ENCODE data around the gene P2RX2.
"Not testable (repeated sequence)": the region's sequence is repeated elsewhere in the genome, so short reads cannot be mapped to it uniquely, and the experiment has no call there.

P2RX2 gene

DNA sequence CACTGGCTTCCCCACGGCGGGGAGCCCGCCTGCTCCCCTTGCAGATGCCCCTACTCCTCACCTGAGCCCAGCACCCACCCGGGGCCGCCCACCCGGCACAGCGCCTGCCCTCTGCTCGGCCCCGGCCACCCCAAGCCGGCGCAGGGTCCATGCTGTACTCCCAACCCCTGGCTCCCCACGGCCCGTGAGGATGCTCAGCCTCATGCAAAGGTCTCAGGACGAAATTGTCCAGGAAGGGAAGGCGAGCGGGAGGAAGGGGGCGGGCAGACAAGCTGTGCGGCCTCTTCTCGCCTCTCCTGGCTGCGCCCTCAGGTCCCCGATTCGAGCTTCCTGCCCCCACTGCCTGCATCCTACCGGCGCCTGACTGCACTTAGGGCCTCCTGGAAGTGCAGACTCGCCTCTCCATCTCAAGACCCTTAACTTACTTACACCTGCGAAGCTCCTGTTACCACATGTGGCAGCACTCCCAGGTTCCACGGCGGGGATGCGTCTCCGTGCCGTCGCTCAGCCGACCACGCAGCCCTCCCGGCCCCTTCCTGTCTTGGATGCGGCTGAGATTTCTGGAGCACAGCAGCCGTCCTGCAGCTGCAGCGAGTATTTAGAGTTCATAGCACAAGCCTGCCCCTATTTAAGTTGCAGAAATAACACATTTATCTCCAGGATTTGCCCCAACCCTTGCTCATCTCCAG is 26.1 kb upstream of the P2RX2 start:
- peaks cover 16% of the 10 kb centered on the region for H3K27me3 Mint-ChIP-seq
- H3K9me3 Mint-ChIP-seq, result no peaks in the 10 kb centered on the region
- H3K27ac Mint-ChIP-seq, result no peak overlapping the region
- no peak overlapping the region for H3K4me3 Mint-ChIP-seq
- no peaks in the 10 kb centered on the region for H3K36me3 Mint-ChIP-seq (ENCODE audit: low read depth)
- H3K4me1 Mint-ChIP-seq (ENCODE audit: low read depth), result peaks cover 3% of the 10 kb centered on the region

DNA sequence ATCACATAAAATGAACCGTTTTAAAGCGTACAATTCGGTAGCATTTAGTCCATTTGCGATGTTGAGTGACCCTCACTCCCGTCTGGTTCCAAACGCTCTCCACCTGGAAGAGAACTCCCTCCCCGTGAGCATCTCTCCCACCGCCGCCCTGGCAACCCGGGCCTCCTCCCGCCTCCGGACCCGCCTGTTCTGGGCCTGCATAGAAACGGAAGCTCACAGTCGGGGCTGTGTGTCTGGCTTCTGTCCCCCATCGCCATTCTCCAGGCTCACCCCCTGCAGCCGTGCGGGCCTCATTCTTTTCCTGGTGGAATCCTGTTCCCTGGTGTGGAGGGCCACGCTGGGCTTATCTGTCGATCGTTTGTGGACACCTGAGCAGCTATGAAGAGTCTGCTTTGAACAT is 25.5 kb upstream of the P2RX2 start:
- Mint-ChIP-seq H3K9me3 (no peaks in the 10 kb centered on the region), H3K27ac (no peak overlapping the region), H3K4me3 (no peak overlapping the region), H3K27me3 (peaks cover 20% of the 10 kb centered on the region), H3K36me3 (ENCODE audit: low read depth) (no peaks in the 10 kb centered on the region), H3K4me1 (ENCODE audit: low read depth) (peaks cover 8% of the 10 kb centered on the region)

DNA sequence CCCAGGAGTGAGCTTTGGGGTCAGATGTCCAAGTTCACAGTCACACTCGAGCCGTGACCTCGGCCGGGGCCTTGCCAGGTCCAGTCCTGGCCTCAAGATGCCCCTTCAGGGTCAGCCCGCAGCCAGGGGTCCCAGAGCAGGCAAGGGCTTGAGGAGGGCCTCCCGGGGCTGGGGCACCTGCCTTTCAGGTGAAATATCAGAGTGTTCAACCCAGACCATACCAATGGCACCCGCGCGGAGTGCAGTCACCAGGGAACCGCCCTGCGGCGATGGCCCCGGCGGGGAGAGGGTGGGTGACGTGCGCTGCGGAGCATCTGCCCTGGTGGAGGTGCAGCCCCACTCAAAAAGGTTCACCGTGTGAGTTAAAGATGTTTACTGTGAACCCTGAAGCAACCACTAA is 25.1 kb upstream of the P2RX2 start:
- Mint-ChIP-seq H3K4me3 (no peak overlapping the region), H3K27ac (no peak overlapping the region), H3K36me3 (ENCODE audit: low read depth) (no peaks in the 10 kb centered on the region), H3K27me3 (peaks cover 20% of the 10 kb centered on the region), H3K4me1 (ENCODE audit: low read depth) (peaks cover 9% of the 10 kb centered on the region), H3K9me3 (no peaks in the 10 kb centered on the region)

DNA sequence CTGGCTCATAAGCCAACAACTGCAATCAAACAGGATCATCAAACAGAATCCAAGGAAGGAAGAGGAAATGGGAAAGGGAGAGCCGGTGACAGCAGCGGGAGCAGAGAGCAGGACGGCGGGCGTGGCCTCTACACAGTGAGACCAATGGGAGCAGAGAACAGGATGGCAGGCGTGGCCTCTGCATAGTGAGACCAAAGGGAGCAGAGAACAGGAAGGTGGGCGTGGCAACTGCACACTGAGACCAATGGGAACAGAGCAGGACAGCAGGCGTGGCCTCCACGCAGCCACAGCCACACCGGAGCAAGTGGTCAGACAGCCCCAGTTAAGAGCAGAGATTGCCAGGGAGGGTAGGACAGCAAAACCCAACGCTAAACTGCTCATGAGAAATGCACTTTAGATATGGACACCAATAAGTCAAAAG is 24.6 kb upstream of the P2RX2 start:
- no peaks in the 10 kb centered on the region for H3K36me3 Mint-ChIP-seq (ENCODE audit: low read depth)
- no peak overlapping the region for H3K4me3 Mint-ChIP-seq
- no peaks in the 10 kb centered on the region for H3K9me3 Mint-ChIP-seq
- peaks cover 12% of the 10 kb centered on the region for H3K4me1 Mint-ChIP-seq (ENCODE audit: low read depth)
- no peak overlapping the region for H3K27ac Mint-ChIP-seq
- peaks cover 24% of the 10 kb centered on the region for H3K27me3 Mint-ChIP-seq

DNA sequence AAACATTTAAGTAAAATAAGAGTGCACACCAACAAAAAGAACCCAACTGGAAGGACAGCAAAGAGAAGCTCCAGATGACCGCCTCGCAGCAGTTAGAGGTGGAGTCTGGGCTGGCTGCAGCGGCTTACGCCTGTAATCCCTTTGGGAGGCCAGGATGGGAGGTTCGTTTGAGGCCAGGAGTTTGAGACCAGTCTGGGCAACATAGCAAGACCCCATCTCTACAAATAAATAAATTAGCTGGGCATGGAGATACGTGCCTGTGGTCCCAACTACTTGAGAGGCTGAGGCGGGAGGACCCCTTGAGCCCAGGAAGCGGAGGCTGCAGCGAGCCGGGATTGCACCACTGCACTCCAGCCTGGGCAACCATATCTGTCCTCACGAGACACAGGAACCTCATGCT is 23.4 kb upstream of the P2RX2 start:
- no peak overlapping the region for H3K27ac Mint-ChIP-seq

DNA sequence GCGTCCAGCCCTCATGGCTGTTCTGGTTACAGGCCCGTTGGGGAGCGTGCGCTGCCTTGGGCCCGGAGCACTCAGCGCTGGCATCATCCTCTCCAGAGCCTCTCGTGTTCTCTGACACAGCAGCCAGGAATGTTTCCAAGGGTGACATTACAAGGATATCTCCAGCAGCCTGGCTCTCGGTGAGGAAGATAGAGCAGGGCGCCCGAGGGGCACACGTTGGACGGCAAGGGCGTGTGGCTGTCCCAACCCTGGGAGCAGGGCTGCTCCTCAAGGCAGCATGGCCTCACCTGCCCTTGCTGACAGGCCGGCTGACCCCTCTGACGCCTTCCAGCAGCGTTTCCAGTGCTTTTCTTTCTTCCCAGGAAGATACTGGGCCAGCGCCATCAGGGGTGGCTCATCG is 22.6 kb upstream of the P2RX2 start:
- Mint-ChIP-seq H3K27me3 (peaks cover 37% of the 10 kb centered on the region), H3K9me3 (no peaks in the 10 kb centered on the region), H3K4me1 (ENCODE audit: low read depth) (peaks cover 23% of the 10 kb centered on the region), H3K36me3 (ENCODE audit: low read depth) (no peaks in the 10 kb centered on the region), H3K27ac (no peak overlapping the region), H3K4me3 (no peak overlapping the region)

More for the DNA sequence above, 23.4 kb upstream of the P2RX2 start:
- Mint-ChIP-seq H3K4me3 (no peak overlapping the region), H3K36me3 (ENCODE audit: low read depth) (no peaks in the 10 kb centered on the region), H3K27me3 (peaks cover 31% of the 10 kb centered on the region), H3K4me1 (ENCODE audit: low read depth) (peaks cover 18% of the 10 kb centered on the region), H3K9me3 (no peaks in the 10 kb centered on the region)

DNA sequence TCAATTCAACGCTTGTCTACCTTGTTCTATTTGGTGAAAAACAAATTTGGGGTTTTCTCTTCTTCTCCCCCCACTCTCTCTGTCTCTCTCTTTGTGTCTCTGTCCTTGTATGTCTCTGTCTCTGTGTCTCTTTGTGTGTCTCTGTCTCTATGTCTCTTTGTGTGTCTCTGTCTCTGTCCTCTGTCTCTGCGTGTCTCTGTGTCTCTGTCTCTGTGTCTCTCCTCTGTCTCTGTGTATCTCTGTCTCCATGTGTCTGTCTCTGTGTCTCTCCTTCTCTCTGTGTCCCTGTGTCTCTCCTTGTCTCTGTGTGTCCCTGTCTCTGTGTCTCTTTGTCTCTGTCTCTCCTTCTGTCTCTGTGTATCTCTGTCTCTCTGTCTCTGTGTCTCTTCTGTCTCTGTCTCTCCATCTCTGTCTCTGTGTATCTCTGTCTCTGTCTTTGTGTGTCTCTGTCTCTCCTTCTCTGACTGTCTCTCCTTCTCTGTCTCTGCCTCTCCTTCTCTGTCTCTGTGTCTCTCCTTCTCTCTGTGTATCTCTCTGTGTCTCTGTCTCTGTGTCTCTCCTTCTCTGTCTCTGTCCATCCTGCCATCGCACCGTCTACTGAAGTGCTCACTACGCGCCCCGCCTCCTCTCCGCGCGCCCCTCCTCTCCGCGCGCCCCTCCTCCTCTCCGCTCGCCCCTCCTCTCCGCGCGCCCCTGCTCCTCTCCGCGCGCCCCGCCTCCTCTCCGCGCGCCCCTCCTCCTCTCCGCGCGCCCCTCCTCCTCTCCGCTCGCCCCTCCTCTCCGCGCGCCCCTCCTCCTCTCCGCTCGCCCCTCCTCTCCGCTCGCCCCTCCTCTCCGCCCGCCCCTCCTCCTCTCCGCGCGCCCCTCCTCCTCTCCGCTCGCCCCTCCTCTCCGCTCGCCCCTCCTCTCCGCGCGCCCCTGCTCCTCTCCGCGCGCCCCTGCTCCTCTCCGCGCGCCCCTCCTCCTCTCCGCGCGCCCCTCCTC is 21.0 kb upstream of the P2RX2 start:
- Mint-ChIP-seq H3K4me3 (peak overlapping the region; percentile 82), H3K27me3 (peaks cover 47% of the 10 kb centered on the region)

DNA sequence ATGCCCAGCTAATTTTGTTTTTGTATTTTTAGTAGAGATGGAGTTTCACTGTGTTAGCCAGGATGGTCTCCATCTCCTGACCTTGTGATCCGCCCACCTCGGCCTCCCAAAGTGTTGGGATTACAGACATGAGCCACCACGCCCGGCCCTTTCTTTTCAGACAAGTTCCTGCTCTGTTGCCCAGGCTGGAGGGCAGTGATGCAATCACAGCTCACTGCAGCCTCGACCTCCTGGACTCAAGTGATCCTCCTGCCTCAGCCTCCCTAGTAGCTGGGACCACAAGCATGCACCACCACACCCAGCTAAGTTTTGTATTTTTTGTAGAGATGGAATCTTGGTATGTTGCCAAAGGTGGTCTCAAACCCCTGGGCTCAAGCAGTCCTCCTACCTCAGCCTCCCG is 19.1 kb upstream of the P2RX2 start:
- not testable (repeated sequence) for H3K36me3 Mint-ChIP-seq (ENCODE audit: low read depth); H3K9me3 Mint-ChIP-seq; H3K27ac Mint-ChIP-seq
- peaks cover 23% of the 10 kb centered on the region for H3K4me1 Mint-ChIP-seq (ENCODE audit: low read depth)
- peak overlapping the region; percentile 20 for H3K4me3 Mint-ChIP-seq
- H3K27me3 Mint-ChIP-seq, result peaks cover 48% of the 10 kb centered on the region

More for the DNA sequence above, 21.0 kb upstream of the P2RX2 start:
- Mint-ChIP-seq H3K4me1 (ENCODE audit: low read depth) (peaks cover 23% of the 10 kb centered on the region), H3K9me3 (no peaks in the 10 kb centered on the region), H3K36me3 (ENCODE audit: low read depth) (no peaks in the 10 kb centered on the region), H3K27ac (peak overlapping the region; percentile 51)

DNA sequence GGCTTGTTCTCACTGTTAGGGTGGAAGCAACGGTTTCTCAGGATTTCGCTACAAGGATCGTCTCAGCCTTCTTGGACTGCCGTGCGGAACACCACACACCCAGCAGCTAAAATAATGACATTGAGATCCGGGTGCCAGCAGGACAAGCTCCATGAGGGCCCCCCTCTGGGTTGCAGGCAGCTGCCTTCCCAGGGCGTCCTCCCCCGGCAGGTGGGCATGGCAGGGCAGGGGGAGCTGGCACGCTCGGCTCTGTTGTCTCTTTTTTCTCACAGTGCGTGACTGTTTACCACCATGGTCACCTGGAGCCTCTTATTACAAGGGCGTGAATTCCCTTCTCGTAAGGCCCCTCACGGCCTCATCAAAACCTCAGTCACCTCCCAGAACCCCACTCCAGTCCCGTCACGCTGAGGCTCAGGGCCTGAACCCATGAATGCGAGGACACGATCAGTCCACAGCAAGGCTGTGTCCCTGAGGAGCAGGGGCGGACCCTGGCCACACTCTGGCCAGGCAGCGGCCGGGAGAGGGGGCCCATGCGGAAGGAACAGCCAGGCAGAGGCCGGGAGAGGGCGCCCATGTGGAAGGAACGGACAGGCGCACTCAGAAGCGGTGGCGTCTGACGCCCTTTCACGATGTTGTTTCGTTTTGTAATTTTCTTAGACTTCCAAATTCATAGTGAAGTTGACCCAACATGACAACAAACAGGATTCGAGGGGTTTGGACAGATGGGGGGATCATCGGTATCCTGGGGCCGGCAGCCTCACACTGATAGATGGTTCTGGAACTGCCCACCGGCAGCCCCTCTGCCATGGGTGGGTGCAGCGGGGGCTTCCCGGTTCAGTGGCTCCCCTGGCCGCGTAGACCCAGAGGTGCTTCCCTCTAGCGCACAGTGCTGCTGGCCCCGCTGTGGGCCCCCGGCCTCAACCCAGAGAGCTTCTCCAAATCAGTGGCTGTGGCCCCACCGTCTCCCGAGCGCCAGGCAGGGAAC is 18.2 kb upstream of the P2RX2 start:
- Mint-ChIP-seq H3K4me1 (ENCODE audit: low read depth) (peaks cover 23% of the 10 kb centered on the region), H3K9me3 (no peaks in the 10 kb centered on the region), H3K36me3 (ENCODE audit: low read depth) (no peaks in the 10 kb centered on the region), H3K4me3 (peak overlapping the region; percentile 71), H3K27ac (no peak overlapping the region), H3K27me3 (peaks cover 55% of the 10 kb centered on the region)

DNA sequence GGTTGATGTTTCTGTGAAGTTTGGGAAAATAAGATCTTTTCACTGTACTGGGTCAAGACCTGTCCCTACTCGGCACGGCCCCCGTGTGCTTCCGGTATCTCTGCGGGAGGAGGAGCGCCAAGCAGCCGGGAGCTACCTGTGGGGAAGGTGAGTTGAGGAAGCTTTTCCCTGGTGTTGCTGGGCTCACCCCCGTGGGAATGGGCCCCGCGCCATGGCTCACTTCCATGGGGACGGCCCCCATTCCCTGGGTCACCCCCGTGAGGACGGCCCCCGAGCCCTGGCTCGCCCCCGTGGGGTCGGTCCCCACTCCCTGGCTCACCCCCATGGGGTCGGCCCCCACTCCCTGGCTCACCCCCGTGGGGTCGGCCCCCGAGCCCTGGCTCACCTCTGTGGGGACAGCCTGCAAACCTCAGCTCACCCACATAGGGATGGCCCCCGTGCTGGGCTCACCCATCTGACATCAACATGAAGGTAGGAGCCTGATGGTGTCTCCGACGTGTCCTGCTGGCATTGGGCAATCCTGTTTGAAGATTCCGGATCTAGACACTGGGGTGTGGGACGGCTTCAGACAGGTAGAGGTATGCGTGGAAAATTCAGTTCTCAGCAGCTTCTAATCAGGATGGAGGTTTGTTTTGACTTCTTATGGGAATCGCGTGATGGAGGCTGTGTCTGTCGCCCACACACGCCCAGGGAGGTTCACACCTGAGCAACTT is 17.2 kb upstream of the P2RX2 start:
- Mint-ChIP-seq H3K27ac (no peak overlapping the region), H3K27me3 (peaks cover 55% of the 10 kb centered on the region), H3K36me3 (ENCODE audit: low read depth) (no peaks in the 10 kb centered on the region), H3K4me3 (peak overlapping the region; percentile 60), H3K9me3 (no peaks in the 10 kb centered on the region), H3K4me1 (ENCODE audit: low read depth) (peaks cover 24% of the 10 kb centered on the region)

DNA sequence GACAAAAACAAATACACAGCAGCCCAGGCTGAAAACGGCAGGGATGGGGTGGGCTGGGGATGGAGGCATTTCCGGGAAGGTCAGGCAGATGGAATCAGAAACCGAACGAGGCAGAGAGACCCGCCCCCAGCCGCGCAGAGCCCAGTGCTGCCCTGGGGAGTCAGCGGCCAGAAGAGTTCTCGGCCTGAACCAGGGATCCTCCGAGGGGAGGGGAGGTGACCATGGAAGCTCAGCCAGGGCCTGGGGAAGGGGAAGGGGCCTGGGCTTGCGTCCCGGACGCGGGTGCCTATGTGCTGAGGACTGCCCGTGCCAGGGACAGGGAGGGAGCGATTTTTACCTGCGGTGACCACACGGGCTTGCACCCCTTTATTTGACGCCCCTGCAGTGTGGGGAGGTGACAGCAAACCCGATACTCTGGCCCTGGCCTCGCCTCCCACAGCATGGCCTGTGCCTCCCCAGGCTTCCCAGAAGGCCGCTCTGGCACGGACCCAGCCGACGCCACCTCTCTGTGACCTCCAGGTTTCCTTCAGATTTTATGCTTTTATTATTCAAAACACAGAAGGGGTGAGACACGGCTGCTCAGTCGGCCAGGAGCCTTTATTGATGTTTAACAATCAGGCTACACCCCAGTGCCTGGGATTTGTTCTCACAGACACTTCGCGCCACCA is 15.9 kb upstream of the P2RX2 start:
- Mint-ChIP-seq H3K36me3 (ENCODE audit: low read depth) (no peaks in the 10 kb centered on the region), H3K27ac (no peak overlapping the region), H3K9me3 (no peaks in the 10 kb centered on the region), H3K4me1 (ENCODE audit: low read depth) (peaks cover 26% of the 10 kb centered on the region), H3K27me3 (peaks cover 61% of the 10 kb centered on the region), H3K4me3 (no peak overlapping the region)

DNA sequence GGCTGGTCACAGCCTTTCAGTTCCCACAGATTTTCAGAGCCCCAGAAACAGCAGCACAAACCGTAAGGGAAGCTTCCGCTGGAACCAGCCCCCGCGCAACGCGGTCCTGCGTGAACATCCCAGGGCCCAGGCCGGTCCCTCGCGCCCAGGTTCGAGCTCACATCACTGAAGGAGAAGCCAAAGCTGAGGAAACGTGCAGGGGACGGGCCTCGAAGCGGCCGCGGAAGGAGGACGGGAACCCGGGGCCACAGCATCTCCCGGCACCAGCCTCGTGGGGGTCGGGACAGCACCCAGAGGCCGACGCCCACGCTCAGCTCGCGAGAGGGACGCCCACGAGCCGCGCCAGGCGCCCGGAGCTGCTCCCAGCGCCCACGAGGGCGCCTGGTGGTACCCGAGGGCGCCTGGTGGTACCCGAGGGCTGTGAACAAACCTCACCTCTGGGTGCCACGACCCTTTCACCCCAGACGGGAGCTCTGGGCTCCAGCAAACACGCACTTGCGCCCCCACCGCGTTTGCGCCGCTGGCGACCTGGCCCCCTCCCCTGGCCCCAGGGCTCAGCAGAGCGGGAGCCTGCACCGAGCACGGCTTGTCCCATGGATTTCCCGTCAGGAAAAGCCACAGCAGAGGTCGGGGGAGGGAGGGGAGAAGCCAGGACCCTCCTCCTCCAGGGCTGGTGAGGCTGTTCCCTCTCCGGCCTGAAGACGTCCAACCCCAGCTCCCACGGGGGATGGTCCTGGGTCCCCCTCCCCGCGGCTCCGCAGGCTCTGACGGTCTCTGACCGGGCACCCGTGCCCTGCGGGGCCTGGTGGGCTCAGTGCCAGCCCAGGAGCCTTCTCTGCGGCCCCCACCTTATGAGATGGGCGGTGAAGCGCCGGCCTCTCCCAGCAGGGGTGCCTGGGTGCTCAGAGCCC is 15.1 kb upstream of the P2RX2 start:
- peaks cover 66% of the 10 kb centered on the region for H3K27me3 Mint-ChIP-seq
- H3K27ac Mint-ChIP-seq, result no peak overlapping the region
- no peaks in the 10 kb centered on the region for H3K36me3 Mint-ChIP-seq (ENCODE audit: low read depth)
- no peaks in the 10 kb centered on the region for H3K9me3 Mint-ChIP-seq
- peaks cover 29% of the 10 kb centered on the region for H3K4me1 Mint-ChIP-seq (ENCODE audit: low read depth)
- H3K4me3 Mint-ChIP-seq, result no peak overlapping the region

DNA sequence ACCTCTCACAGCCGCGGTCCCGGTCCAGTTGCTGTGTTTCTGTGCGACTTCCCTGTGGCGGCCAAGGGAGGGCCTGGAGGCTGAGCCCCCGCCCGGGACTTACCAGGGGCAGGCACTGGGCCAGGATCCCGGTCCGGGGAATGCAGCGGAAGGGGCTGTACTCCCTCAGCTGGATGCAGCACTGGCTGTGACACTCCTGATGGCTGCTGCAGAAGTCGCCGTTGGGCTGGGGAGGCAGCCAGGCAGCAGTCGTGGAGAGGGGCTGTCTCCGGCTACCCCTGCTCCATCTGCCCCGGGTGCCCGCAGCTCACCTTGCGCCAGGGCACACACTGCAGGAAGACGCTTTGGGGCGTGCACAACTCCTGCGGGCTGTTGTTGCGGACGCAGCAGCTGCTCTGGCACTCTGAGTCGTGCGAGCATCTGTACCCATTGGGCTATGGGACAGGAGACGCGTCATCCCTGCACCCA is 14.4 kb upstream of the P2RX2 start:
- Mint-ChIP-seq H3K9me3 (no peaks in the 10 kb centered on the region), H3K27me3 (peaks cover 66% of the 10 kb centered on the region), H3K36me3 (ENCODE audit: low read depth) (no peaks in the 10 kb centered on the region), H3K4me3 (no peak overlapping the region), H3K27ac (no peak overlapping the region), H3K4me1 (ENCODE audit: low read depth) (peaks cover 25% of the 10 kb centered on the region)
